Breast epithelium (tissue), 3 donors: ENCODE measurements around the gene FOXK1.

ENCODE experiments used
- POLR2A ChIP-seq: fragments of 450-650 bp; IDR thresholded peaks from one replicate; pipeline ENCODE4 v1.6.1; 2016; ENCODE audit warnings: antibody characterized with exemption, mild to moderate bottlenecking, moderate library complexity
- POLR2AphosphoS5 ChIP-seq, 3 donors: sonication (generic); formaldehyde crosslinking; IDR thresholded peaks; one replicate each; pipeline ENCODE4 v1.6.1; 2017; ENCODE audit warnings: antibody characterized with exemption in 3 of 3
- TF ChIP-seq, protein P1 (sequence below), 3 donors: fragments of 450-650 bp; IDR thresholded peaks; one replicate each; pipeline ENCODE4 v1.5.1; 2016 to 2017; ENCODE audit warnings: antibody characterized with exemption in 3 of 3, mild to moderate bottlenecking in 3 of 3, moderate library complexity in 3 of 3

DNA sequence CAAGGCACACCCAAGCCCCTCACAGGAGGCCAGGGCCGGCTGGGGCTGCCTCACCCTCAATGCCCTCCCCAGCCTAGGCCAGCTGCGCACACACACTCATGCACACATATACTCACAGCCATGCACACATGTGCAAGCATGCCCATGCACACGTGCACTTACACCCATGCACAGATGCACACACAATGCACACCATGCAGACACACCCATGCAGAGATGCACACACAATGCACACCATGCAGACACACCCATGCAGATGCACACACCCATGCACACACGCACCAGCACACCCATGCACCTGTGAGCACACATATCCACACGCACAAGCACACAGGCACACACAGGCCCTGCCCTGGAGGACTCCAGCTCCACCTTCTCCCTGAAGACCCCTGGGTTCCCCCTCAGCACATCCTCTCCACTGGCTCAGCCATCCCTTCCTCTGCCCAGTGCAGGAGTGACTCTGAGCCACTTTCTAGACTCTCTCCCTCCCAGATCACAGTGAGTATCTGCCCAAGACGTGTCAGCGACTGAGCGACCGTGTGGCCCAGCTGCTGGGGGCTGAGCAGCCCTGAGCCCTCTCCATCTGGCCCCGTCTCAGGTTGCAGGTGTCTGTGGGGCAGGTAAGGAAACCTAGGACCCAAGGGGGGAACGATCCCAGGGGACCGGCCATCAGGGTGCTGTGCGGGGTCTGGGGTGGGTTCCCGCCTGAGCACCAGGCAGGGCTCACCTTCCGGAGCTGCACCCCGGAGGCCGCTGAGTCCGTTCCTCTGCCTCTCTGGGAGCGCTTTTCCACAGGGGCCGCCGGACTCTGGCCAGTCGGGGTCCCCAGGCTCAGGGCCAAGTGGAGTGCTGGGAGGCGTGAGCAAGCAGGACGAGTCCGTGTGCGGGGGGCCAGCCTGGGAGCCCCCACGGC is 119.1 kb downstream of the FOXK1 start:
- TF ChIP-seq POLR2A (no peak), POLR2AphosphoS5 (IDR thresholded peaks at IDR 0.05) (no peak)
- TF ChIP-seq, protein P1, sequence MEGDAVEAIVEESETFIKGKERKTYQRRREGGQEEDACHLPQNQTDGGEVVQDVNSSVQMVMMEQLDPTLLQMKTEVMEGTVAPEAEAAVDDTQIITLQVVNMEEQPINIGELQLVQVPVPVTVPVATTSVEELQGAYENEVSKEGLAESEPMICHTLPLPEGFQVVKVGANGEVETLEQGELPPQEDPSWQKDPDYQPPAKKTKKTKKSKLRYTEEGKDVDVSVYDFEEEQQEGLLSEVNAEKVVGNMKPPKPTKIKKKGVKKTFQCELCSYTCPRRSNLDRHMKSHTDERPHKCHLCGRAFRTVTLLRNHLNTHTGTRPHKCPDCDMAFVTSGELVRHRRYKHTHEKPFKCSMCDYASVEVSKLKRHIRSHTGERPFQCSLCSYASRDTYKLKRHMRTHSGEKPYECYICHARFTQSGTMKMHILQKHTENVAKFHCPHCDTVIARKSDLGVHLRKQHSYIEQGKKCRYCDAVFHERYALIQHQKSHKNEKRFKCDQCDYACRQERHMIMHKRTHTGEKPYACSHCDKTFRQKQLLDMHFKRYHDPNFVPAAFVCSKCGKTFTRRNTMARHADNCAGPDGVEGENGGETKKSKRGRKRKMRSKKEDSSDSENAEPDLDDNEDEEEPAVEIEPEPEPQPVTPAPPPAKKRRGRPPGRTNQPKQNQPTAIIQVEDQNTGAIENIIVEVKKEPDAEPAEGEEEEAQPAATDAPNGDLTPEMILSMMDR (IDR thresholded peaks at IDR 0.05), result no peak
